ENCODE results near the gene CST8.

The CST8 gene

DNA sequence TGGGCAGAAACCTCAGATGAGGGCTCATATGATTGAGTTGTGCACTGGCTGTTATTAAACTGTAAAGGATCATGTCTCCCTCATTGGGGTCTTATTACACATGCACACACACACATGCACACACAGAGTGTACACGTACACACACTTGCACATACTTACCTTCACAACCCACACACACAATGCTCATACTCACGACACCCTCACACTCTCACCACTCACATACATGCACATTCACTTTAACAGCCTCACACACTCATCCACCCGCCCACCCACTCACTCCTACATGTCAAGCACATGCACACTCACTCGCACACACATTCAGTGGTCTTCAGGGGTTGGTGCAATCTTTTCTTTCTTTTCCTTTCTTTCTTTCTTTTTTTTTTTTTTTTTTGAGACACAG lies 46.1 kb upstream of the CST8 start (continued):
- TF ChIP-seq ZNF223 (tag by site-specific recombination; IDR thresholded peaks at IDR 0.05), result no peak

DNA sequence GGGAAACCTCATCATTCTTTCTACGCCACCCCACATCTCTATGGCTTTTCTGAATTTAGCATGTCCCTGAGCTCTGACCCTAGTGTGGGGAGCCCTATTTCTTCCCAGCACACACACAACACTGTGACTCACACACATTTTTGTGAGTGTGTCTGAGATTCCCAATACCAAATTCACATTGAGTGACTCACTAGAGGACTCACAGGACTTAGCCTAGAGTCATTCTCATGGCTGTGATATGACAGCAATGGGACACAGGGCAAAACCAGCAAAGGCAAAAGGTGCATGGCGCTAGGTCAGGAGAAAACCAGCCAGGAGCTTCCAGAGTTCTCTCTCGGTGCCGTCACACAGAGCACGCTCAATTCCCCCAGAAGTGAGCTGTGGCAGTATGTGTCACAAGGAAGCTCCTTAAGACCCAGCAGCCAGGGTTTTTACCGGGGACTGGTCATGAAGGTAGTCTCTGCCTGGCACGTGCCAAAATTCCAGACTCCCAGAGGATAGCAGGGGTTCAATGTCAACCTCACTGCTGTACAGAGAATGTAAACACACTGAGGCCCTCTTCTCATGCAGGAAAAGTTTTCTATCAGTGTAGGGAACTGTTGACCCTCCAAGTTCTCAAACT lies 45.2 kb upstream of the CST8 start:
- Histone ChIP-seq H3K36me3 (ENCODE audit: control insufficient read depth in 2 of 2, insufficient read depth in 1 of 2, low read length in 2 of 2) (no peaks in the 10 kb centered on the region), H3K4me1 (ENCODE audit: control insufficient read depth, insufficient read depth, low read length) (no peaks in the 10 kb centered on the region), H3K9me3 (ENCODE audit: control insufficient read depth, insufficient read depth, low read depth, low read length) (no peaks in the 10 kb centered on the region), H3K27ac (ENCODE audit: extremely low read depth, low read depth, low read length) (no peak overlapping the region), H3K4me3 (ENCODE audit: low read depth, low read length) (no peak overlapping the region)
- POLR2A ChIA-PET, result no interaction called here
- CTCF ChIA-PET, result interaction anchor here (0.6 to 2.5 kb wide), 8 partner anchors 12 to 1225 kb away, joined by 3 to 14 read pairs (median 4); no protein-coding TSS in a partner anchor
- TF ChIP-seq ZNF510 (tag by site-specific recombination; IDR thresholded peaks at IDR 0.05; ENCODE audit: insufficient replicate concordance) (no peak), ZNF2 (tag by site-specific recombination; IDR thresholded peaks at IDR 0.05) (no peak), ZNF23 (tag by site-specific recombination; IDR thresholded peaks at IDR 0.05; ENCODE audit: borderline replicate concordance) (no peak), ZNF292 (tag by site-specific recombination; IDR thresholded peaks at IDR 0.05; ENCODE audit: borderline replicate concordance, low read depth) (no peak), ZFP69B (tag by site-specific recombination; IDR thresholded peaks at IDR 0.05) (no peak), ZNF677 (tag by site-specific recombination; IDR thresholded peaks at IDR 0.05) (no peak), ZNF350 (tag by site-specific recombination; IDR thresholded peaks at IDR 0.05) (no peak), ZBTB17 (tag by site-specific recombination; IDR thresholded peaks at IDR 0.05) (no peak), ZNF324 (tag by site-specific recombination; IDR thresholded peaks at IDR 0.05) (no peak), HOXC10 (CRISPR knock-in tag; IDR thresholded peaks at IDR 0.05) (no peak), ZNF513 (tag by site-specific recombination; IDR thresholded peaks at IDR 0.05) (no peak), ZNF146 (tag by site-specific recombination; IDR thresholded peaks at IDR 0.05) (no peak), INSM2 (tag by site-specific recombination; IDR thresholded peaks at IDR 0.05) (no peak), ZNF211 (tag by site-specific recombination; IDR thresholded peaks at IDR 0.05; ENCODE audit: low read depth) (no peak), ZSCAN30 (tag by site-specific recombination; IDR thresholded peaks at IDR 0.05) (no peak), ZNF140 (tag by site-specific recombination; IDR thresholded peaks at IDR 0.05) (no peak), ZNF664 (tag by site-specific recombination; IDR thresholded peaks at IDR 0.05) (no peak)

- ChIA-PET CTCF (interaction anchor here (0.6 to 2.5 kb wide), 24 partner anchors 9 to 755 kb away, joined by 3 to 14 read pairs (median 4); no protein-coding TSS in a partner anchor), POLR2A (no interaction called here)
- Histone ChIP-seq H3K9me3 (ENCODE audit: control insufficient read depth, insufficient read depth, low read depth, low read length) (no peaks in the 10 kb centered on the region), H3K27ac (ENCODE audit: extremely low read depth, low read depth, low read length) (no peak overlapping the region), H3K4me3 (ENCODE audit: low read depth, low read length) (no peak overlapping the region), H3K36me3 (ENCODE audit: control insufficient read depth in 2 of 2, insufficient read depth in 1 of 2, low read length in 2 of 2) (no peaks in the 10 kb centered on the region), H3K4me1 (ENCODE audit: control insufficient read depth, insufficient read depth, low read length) (no peaks in the 10 kb centered on the region)
- TF ChIP-seq, protein P1, sequence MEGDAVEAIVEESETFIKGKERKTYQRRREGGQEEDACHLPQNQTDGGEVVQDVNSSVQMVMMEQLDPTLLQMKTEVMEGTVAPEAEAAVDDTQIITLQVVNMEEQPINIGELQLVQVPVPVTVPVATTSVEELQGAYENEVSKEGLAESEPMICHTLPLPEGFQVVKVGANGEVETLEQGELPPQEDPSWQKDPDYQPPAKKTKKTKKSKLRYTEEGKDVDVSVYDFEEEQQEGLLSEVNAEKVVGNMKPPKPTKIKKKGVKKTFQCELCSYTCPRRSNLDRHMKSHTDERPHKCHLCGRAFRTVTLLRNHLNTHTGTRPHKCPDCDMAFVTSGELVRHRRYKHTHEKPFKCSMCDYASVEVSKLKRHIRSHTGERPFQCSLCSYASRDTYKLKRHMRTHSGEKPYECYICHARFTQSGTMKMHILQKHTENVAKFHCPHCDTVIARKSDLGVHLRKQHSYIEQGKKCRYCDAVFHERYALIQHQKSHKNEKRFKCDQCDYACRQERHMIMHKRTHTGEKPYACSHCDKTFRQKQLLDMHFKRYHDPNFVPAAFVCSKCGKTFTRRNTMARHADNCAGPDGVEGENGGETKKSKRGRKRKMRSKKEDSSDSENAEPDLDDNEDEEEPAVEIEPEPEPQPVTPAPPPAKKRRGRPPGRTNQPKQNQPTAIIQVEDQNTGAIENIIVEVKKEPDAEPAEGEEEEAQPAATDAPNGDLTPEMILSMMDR (tag by site-specific recombination; IDR thresholded peaks at IDR 0.05), result peak; percentile 55
- TF ChIP-seq, protein P2, sequence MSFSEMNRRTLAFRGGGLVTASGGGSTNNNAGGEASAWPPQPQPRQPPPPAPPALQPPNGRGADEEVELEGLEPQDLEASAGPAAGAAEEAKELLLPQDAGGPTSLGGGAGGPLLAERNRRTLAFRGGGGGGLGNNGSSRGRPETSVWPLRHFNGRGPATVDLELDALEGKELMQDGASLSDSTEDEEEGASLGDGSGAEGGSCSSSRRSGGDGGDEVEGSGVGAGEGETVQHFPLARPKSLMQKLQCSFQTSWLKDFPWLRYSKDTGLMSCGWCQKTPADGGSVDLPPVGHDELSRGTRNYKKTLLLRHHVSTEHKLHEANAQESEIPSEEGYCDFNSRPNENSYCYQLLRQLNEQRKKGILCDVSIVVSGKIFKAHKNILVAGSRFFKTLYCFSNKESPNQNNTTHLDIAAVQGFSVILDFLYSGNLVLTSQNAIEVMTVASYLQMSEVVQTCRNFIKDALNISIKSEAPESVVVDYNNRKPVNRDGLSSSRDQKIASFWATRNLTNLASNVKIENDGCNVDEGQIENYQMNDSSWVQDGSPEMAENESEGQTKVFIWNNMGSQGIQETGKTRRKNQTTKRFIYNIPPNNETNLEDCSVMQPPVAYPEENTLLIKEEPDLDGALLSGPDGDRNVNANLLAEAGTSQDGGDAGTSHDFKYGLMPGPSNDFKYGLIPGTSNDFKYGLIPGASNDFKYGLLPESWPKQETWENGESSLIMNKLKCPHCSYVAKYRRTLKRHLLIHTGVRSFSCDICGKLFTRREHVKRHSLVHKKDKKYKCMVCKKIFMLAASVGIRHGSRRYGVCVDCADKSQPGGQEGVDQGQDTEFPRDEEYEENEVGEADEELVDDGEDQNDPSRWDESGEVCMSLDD (tag by site-specific recombination; IDR thresholded peaks at IDR 0.05), result no peak
- TF ChIP-seq ZNF654 (tag by site-specific recombination; IDR thresholded peaks at IDR 0.05; ENCODE audit: low read depth) (peak; percentile 73), ZNF837 (tag by site-specific recombination; IDR thresholded peaks at IDR 0.05) (no peak)
These were observed 44.4 kb upstream of the CST8 start for GRCh38 chr20:23446505-23446904.

All from HEK293 (cell line).